PC-3 (cell line): ENCODE results near the gene TRPM8. TPM values are rescaled to one million over a fixed set of nuclear protein-coding genes. Genes with fewer than 3 reads are reported as not detected.

Source experiments
- ATAC-seq: fragments of 200-7000 bp; cut with Tn5 transposase; 2 replicates; pipeline ENCODE4 v1.9.1; 2020; ENCODE audit warnings: mild to moderate bottlenecking, moderate library complexity
- BruUV-seq: library from RNA; stranded (reverse); fragments of 400-500 nt; replicated peaks from 2 replicates; lab custom pipeline; 2021; lab: Mats Ljungman, UMichigan
- CTCF ChIA-PET: fragments of 300-600 bp; sonication (Branson Sonifier 250); formaldehyde crosslinking; loops from one replicate; lab custom pipeline; 2022; ENCODE audit warnings: antibody characterized with exemption; lab: Charles Lee
- POLR2A ChIA-PET: fragments of 300-600 bp; sonication (Branson Sonifier 250); formaldehyde crosslinking; loops from one replicate; lab custom pipeline; 2022; ENCODE audit warnings: antibody characterized with exemption; ENCODE audit not compliant: unreplicated experiment; lab: Charles Lee
- DNase-seq: peaks from one replicate; pipeline ENCODE4 v3.0.0-alpha.2; 2015
- H2AFZ ChIP-seq: fragments of 300-600 bp; sonication (generic); 2 replicates; pipeline ENCODE4 v1.6.0; 2016; ENCODE audit warnings: antibody characterized with exemption, low read length
- H3F3A ChIP-seq: fragments of 300-600 bp; sonication (generic); one replicate; pipeline ENCODE4 v1.6.0; 2017; ENCODE audit warnings: antibody characterized with exemption, low read length, control low read depth, mild to moderate bottlenecking; ENCODE audit not compliant: unreplicated experiment
- H3K27ac ChIP-seq: fragments of 300-600 bp; sonication (generic); 2 replicates; pipeline ENCODE4 v1.5.1; 2016; ENCODE audit warnings: mild to moderate bottlenecking, low read length
- H3K27me3 ChIP-seq: fragments of 300-600 bp; sonication (generic); 2 replicates; pipeline ENCODE4 v1.6.1; 2016; ENCODE audit warnings: low read length, mixed read lengths
- H3K36me3 ChIP-seq: fragments of 300-600 bp; sonication (generic); 2 replicates; pipeline ENCODE4 v1.6.1; 2016; ENCODE audit warnings: low read depth, mixed run types, low read length, mixed read lengths
- H3K4me1 ChIP-seq: fragments of 300-600 bp; sonication (generic); 2 replicates; pipeline ENCODE4 v1.5.1; 2016; ENCODE audit warnings: low read length; ENCODE audit not compliant: insufficient read depth
- H3K4me2 ChIP-seq: fragments of 300-600 bp; sonication (generic); 2 replicates; pipeline ENCODE4 v1.6.0; 2016; ENCODE audit warnings: low read length
- H3K4me3 ChIP-seq: fragments of 300-600 bp; sonication (generic); 2 replicates; pipeline ENCODE4 v1.5.1; 2016; ENCODE audit warnings: mild to moderate bottlenecking, low read length, mixed read lengths
- H3K79me2 ChIP-seq: fragments of 300-600 bp; sonication (generic); 2 replicates; pipeline ENCODE4 v1.6.1; 2017; ENCODE audit warnings: low read length, mixed read lengths
- H3K9ac ChIP-seq: fragments of 300-600 bp; sonication (generic); 2 replicates; pipeline ENCODE4 v1.6.0; 2016; ENCODE audit warnings: mild to moderate bottlenecking, low read length
- H3K9me2 ChIP-seq: fragments of 300-600 bp; sonication (generic); replicated peaks from 2 replicates; pipeline ENCODE4 v1.6.1; 2016; ENCODE audit warnings: mixed run types, low read length, mixed read lengths
- H3K9me3 ChIP-seq: fragments of 300-600 bp; sonication (generic); 2 replicates; pipeline ENCODE4 v1.6.1; 2016; ENCODE audit warnings: low read length, mixed read lengths
- H4K20me1 ChIP-seq: fragments of 300-600 bp; sonication (generic); 2 replicates; pipeline ENCODE4 v1.6.1; 2016; ENCODE audit warnings: low read length, mixed read lengths
- EZH2 ChIP-seq: fragments of 300-600 bp; sonication (generic); IDR thresholded peaks from one replicate; pipeline ENCODE4 v1.6.1; 2017; ENCODE audit warnings: antibody characterized with exemption, mild to moderate bottlenecking, low read length; ENCODE audit not compliant: unreplicated experiment
- EZH2phosphoT487 ChIP-seq: fragments of 300-600 bp; sonication (generic); IDR thresholded peaks from 2 replicates; pipeline ENCODE4 v1.6.1; 2018; ENCODE audit warnings: mild to moderate bottlenecking, antibody characterized with exemption, low read length, borderline replicate concordance
- intact Hi-C: fragments of 100-400 bp; cut with micrococcal nuclease; formaldehyde crosslinking; loops from 2 replicates; pipeline ENCODE4 v1.9.0; 2023
- total RNA-seq: library from RNA; depleted of rRNA; stranded (reverse); fragments of >200 nt; gene quantifications from 2 replicates; pipeline ENCODE4 v1.2.3, GENCODE V29; 2014
- TF ChIP-seq, protein P1 (sequence below): fragments of 300-600 bp; sonication (generic); conservative IDR thresholded peaks from 2 replicates; pipeline ENCODE4 v1.5.1; 2017; ENCODE audit warnings: antibody characterized with exemption, low read depth, mild to moderate bottlenecking, low read length

TRPM8 gene
- total RNA-seq, 1 experiment from 2014 or later = not detected

DNA sequence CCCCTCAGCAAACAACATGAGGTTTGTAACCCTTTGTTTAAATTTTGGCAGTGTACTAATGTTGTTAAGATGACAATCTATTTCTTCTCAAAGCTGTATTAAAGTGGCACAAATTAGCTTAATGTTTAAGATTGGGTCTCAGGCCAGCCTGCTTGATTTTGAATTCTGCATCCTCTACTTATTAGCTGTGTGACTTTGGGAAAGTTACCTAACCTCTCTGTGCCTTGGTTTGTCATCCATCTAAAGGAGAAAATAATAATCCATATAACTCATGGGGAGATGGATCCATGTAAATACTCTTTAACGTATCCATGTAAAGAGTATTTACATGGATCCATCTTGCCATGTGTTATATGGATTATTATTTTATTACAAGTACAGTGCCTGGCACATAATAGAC, 2.1 kb downstream of the TRPM8 start:
- intact Hi-C loops = no loop called here
- ATAC-seq = no peak
- POLR2A ChIA-PET = no interaction called here
- CTCF ChIA-PET = no interaction called here
- no peaks in the 10 kb centered on the region for H3K9me2 ChIP-seq
- H3K27me3 ChIP-seq = peaks cover 18% of the 10 kb centered on the region; the same call in 1 of the 2 replicates
- TF ChIP-seq, protein P1, sequence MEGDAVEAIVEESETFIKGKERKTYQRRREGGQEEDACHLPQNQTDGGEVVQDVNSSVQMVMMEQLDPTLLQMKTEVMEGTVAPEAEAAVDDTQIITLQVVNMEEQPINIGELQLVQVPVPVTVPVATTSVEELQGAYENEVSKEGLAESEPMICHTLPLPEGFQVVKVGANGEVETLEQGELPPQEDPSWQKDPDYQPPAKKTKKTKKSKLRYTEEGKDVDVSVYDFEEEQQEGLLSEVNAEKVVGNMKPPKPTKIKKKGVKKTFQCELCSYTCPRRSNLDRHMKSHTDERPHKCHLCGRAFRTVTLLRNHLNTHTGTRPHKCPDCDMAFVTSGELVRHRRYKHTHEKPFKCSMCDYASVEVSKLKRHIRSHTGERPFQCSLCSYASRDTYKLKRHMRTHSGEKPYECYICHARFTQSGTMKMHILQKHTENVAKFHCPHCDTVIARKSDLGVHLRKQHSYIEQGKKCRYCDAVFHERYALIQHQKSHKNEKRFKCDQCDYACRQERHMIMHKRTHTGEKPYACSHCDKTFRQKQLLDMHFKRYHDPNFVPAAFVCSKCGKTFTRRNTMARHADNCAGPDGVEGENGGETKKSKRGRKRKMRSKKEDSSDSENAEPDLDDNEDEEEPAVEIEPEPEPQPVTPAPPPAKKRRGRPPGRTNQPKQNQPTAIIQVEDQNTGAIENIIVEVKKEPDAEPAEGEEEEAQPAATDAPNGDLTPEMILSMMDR = no peak
- TF ChIP-seq EZH2phosphoT487 (no peak), EZH2 (no peak)
- no peak overlapping the region for H3K4me3 ChIP-seq
- H3K79me2 ChIP-seq = no peaks in the 10 kb centered on the region
- H3K9me3 ChIP-seq = no peaks in the 10 kb centered on the region
- H3K9ac ChIP-seq = no peak overlapping the region
- BruUV-seq = no TSS peak
- no peak overlapping the region for H2AFZ ChIP-seq
- no peak overlapping the region for H3K4me2 ChIP-seq
- peaks cover 8% of the 10 kb centered on the region for H3K4me1 ChIP-seq
- no peak overlapping the region for H3K27ac ChIP-seq
- H3F3A ChIP-seq = no peaks in the 10 kb centered on the region
- DNase-seq = no peak
- no peaks in the 10 kb centered on the region for H3K36me3 ChIP-seq
- no peaks in the 10 kb centered on the region for H4K20me1 ChIP-seq

GRCh38 chr2:233919938-233920337, 2.8 kb downstream of the TRPM8 start:
- no peaks in the 10 kb centered on the region for H3K9me3 ChIP-seq
- H3K9me2 ChIP-seq = no peaks in the 10 kb centered on the region
- H3K79me2 ChIP-seq = no peaks in the 10 kb centered on the region
- intact Hi-C loops = loop anchor here (5.0 to 10.0 kb wide), 2 partner anchors 52 to 435 kb away; no protein-coding TSS in a partner anchor
- H2AFZ ChIP-seq = no peak overlapping the region
- ChIA-PET POLR2A (no interaction called here), CTCF (no interaction called here)
- DNase-seq = peak; percentile 64
- H3K9ac ChIP-seq = no peak overlapping the region
- TF ChIP-seq EZH2 = no peak
- TF ChIP-seq EZH2phosphoT487 = no peak
- TF ChIP-seq, protein P1 = no peak
- no peaks in the 10 kb centered on the region for H4K20me1 ChIP-seq
- ATAC-seq = peak; percentile 88
- peaks cover 8% of the 10 kb centered on the region for H3K4me1 ChIP-seq
- no peaks in the 10 kb centered on the region for H3K36me3 ChIP-seq
- H3K27me3 ChIP-seq = peaks cover 18% of the 10 kb centered on the region; the same call in 1 of the 2 replicates
- H3K27ac ChIP-seq = no peak overlapping the region
- no peak overlapping the region for H3K4me3 ChIP-seq
- peak overlapping the region; percentile 17; the same call in 1 of the 2 replicates for H3K4me2 ChIP-seq
- no TSS peak for BruUV-seq
- no peaks in the 10 kb centered on the region for H3F3A ChIP-seq

- H3K9me3 ChIP-seq = no peaks in the 10 kb centered on the region
- intact Hi-C loops = loop anchor here (5.0 to 10.0 kb wide), 2 partner anchors 50 to 438 kb away; no protein-coding TSS in a partner anchor
- no peaks in the 10 kb centered on the region for H3K9me2 ChIP-seq
- H3K27me3 ChIP-seq = peaks cover 5% of the 10 kb centered on the region; the same call in 1 of the 2 replicates
- peak; percentile 23; the same call in 1 of the 2 replicates for ATAC-seq
- POLR2A ChIA-PET = no interaction called here
- TF ChIP-seq EZH2phosphoT487 (no peak), EZH2 (no peak)
- TF ChIP-seq, protein P1 = no peak
- no peak overlapping the region for H3K27ac ChIP-seq
- CTCF ChIA-PET = no interaction called here
- no peak overlapping the region for H3K4me2 ChIP-seq
- H3K79me2 ChIP-seq = no peaks in the 10 kb centered on the region
- no peak overlapping the region for H3K9ac ChIP-seq
- H2AFZ ChIP-seq = no peak overlapping the region
- H3K4me1 ChIP-seq = peaks cover 8% of the 10 kb centered on the region
- no peaks in the 10 kb centered on the region for H3F3A ChIP-seq
- H3K4me3 ChIP-seq = no peak overlapping the region
- no peaks in the 10 kb centered on the region for H4K20me1 ChIP-seq
- DNase-seq = no peak
- no TSS peak for BruUV-seq
- no peaks in the 10 kb centered on the region for H3K36me3 ChIP-seq
Observed at GRCh38 chr2:233922471-233922870, 5.3 kb downstream of the TRPM8 start.
